Fibroblast of the aortic adventitia (primary cell): Measurements from ENCODE around the gene ARHGEF4. TPM values are rescaled to one million over a fixed set of nuclear protein-coding genes. Genes with fewer than 3 reads are reported as not detected.
"Not testable (repeated sequence)": the region's sequence is repeated elsewhere in the genome, so short reads cannot be mapped to it uniquely, and the experiment has no call there.

Source experiments
- DNase-seq: peaks from one replicate; pipeline ENCODE4 v3.0.0-alpha.2; 2010; ENCODE audit warnings: low read depth
- H3K4me3 ChIP-seq: 2 replicates; pipeline ENCODE4 v1.5.1; 2011; ENCODE audit warnings: low read depth, mild to moderate bottlenecking, control low read depth, low read length, moderate library complexity
- CTCF ChIP-seq: IDR thresholded peaks from 2 replicates; pipeline ENCODE4 v1.5.1; 2011; ENCODE audit warnings: mild to moderate bottlenecking, low read length, control low read depth, inconsistent platforms; ENCODE audit not compliant: insufficient read depth
- total RNA-seq: library from RNA; depleted of rRNA; stranded (reverse); fragments of >200 nt; gene quantifications from 2 replicates; pipeline ENCODE4 v1.2.3, GENCODE V29; 2012; ENCODE audit warnings: low replicate concordance

The ARHGEF4 gene
- total RNA-seq, 1 donor: 5.2 TPM

GRCh38 chr2:131063501-131064283, 227.0 kb downstream of the ARHGEF4 start:
- DNase-seq: no peak
- TF ChIP-seq CTCF: no peak
- no peak overlapping the region for H3K4me3 ChIP-seq

- no peak overlapping the region for H3K4me3 ChIP-seq
- DNase-seq: no peak
- TF ChIP-seq CTCF: no peak
Observed at GRCh38 chr2:131064589-131065512, 228.1 kb downstream of the ARHGEF4 start.

GRCh38 chr2:131067465-131068125, 230.9 kb downstream of the ARHGEF4 start:
- no peak overlapping the region for H3K4me3 ChIP-seq
- no peak for TF ChIP-seq CTCF
- peak; percentile 27 for DNase-seq

- not testable (repeated sequence) for DNase-seq, H3K4me3 ChIP-seq
Observed at GRCh38 chr2:131068172-131068571, 231.5 kb downstream of the ARHGEF4 start.

GRCh38 chr2:131075578-131075977, 238.9 kb downstream of the ARHGEF4 start:
- not testable (repeated sequence) for DNase-seq, H3K4me3 ChIP-seq

- DNase-seq: no peak
- TF ChIP-seq CTCF: no peak
- H3K4me3 ChIP-seq: no peak overlapping the region
Observed at GRCh38 chr2:131076707-131077106, 240.0 kb downstream of the ARHGEF4 start.

- H3K4me3 ChIP-seq: no peak overlapping the region
- DNase-seq: no peak
- no peak for TF ChIP-seq CTCF
Observed at GRCh38 chr2:131077182-131077846, 240.6 kb downstream of the ARHGEF4 start.
